Umbilical cord (tissue), 2 donors: Measurements from ENCODE around the gene AMDHD2. TPM values are rescaled to one million over a fixed set of nuclear protein-coding genes. Genes with fewer than 3 reads are reported as not detected.
"Not testable (repeated sequence)": the region's sequence is repeated elsewhere in the genome, so short reads cannot be mapped to it uniquely, and the experiment has no call there.

Experiments
- DNase-seq: peaks from one replicate; pipeline ENCODE4 v3.0.0-alpha.2; 2015; ENCODE audit warnings: low spot score
- total RNA-seq: library from RNA; depleted of rRNA; stranded (reverse); fragments of >200 nt; gene quantifications from one replicate; pipeline ENCODE4 v1.2.3, GENCODE V29; 2014; ENCODE audit warnings: low replicate concordance; ENCODE audit not compliant: insufficient read depth

AMDHD2 gene
- total RNA-seq, 1 donor from 2014 or later: 11.8 TPM

- DNase-seq: not testable (repeated sequence)
These were observed 52.5 kb downstream of the AMDHD2 start for GRCh38 chr16:2572704-2573103.

GRCh38 chr16:2575839-2576238, 55.7 kb downstream of the AMDHD2 start:
- DNase-seq: not testable (repeated sequence)

- DNase-seq: not testable (repeated sequence)
These were observed 56.9 kb downstream of the AMDHD2 start for GRCh38 chr16:2577044-2577443.

- DNase-seq: not testable (repeated sequence)
These were observed 58.7 kb downstream of the AMDHD2 start for GRCh38 chr16:2578905-2579304.

- not testable (repeated sequence) for DNase-seq
These were observed 60.0 kb downstream of the AMDHD2 start for GRCh38 chr16:2580143-2580542.

- not testable (repeated sequence) for DNase-seq
These were observed 60.6 kb downstream of the AMDHD2 start for GRCh38 chr16:2580818-2581217.

Other genes starting within 250 kb of the AMDHD2 start
- 0.72 TPM for gene ABCA3, start 179.6 kb upstream of the AMDHD2 start, total RNA-seq
- gene CCNF, start 90.9 kb upstream of the AMDHD2 start, total RNA-seq: 6.3 TPM
- gene TEDC2, start 60.3 kb upstream of the AMDHD2 start, total RNA-seq: 1.2 TPM
- gene NTN3, start 49.1 kb upstream of the AMDHD2 start, total RNA-seq: 5.3 TPM
- 9.6 TPM for gene TBC1D24, start 45.2 kb upstream of the AMDHD2 start, total RNA-seq
- 13.2 TPM for gene ATP6V0C, start 6.4 kb upstream of the AMDHD2 start, total RNA-seq
- 0.96 TPM for gene CEMP1, start 11.0 kb downstream of the AMDHD2 start, total RNA-seq
- gene PDPK1, start 17.6 kb downstream of the AMDHD2 start, total RNA-seq: 9.9 TPM
- 9.6 TPM for gene KCTD5, start 162.2 kb downstream of the AMDHD2 start, total RNA-seq
- 1.4 TPM for gene PRSS27, start 199.9 kb downstream of the AMDHD2 start, total RNA-seq
- gene SRRM2, start 232.3 kb downstream of the AMDHD2 start, total RNA-seq: 123 TPM